NCI-H2107 treated with DMSO at 0.1 percent for 48 hours (cell line): ENCODE data around the gene ALDH1L2.
"Not testable (repeated sequence)": the region's sequence is repeated elsewhere in the genome, so short reads cannot be mapped to it uniquely, and the experiment has no call there.

ENCODE experiments used
- DNase-seq: peaks from one replicate; lab custom pipeline; 2025; ENCODE audit not compliant: unreplicated experiment; lab: John Stamatoyannopoulos, UW

Gene ALDH1L2

DNA sequence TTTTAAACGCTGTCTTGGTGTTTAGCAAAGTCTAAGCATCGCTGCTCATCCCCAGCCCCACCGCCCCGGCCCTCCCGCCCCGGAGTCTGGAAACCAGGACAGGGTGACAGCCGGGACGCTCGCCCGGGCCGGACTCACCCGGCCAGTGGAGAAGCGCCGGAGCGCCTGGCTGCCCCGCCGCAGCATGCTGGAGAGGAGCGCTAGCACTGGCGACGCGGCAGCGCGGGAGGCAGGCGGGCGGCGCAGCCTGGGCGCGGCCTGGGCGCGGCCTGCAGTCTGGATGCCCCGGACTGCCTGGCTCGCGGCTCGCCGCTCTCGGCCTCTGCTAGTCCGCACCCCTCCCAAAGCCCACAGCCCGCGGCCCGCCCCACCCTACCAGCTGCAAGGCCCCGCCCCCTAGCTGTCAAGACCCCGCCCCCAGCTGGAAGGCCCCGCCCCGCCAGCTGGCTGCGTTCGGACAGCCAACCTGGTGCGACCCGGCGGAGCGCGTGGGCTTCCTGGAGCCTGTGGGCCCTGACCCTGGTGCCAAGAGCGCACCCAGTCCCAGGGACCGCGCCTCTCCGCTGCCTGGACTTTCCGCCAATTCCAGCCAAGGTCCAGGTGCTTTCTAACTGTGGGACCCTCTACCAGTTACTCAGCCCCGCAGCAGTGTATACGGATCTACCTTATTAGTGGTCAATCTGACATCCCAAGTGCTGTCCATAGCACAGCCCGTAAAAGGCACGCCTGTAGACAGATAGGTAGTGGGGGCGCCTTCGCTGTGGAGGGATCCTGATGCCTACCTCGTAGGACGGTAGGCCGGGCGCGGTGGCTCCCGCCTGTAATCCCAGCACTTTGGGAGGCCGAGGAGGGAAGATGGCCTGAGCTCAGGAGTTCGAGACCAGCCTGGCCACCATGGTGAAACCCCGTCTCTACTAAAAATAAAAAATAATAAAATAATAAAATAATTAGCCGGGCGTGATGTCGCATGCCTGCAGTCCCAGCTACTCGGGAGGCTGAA, at the start of gene ALDH1L2:
ALDH1L2 (minus strand) TSS at position 208 of the 1,000 bp plus-strand sequence; CDS start at position 186, 22 bp downstream.
- DNase-seq, result no peak

DNA sequence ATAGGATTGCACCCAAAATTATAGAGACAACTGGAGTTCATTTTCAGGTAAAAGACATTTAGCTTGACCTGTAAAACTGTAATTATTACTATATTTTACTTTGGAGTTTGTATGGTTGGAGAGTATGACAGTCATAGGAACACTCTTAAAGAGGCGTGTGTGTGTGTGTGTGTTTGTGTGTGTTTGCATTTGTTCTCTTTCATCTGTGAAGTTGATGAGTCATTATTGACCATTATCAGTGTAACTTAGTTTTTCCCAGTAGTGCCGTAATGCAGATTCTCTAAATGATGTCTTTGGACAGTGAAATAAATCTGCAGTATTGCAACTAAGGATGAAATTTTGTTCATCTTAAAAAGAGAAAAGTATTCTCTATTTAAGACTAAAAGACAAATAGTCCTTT, 36.3 kb upstream of the ALDH1L2 start:
- DNase-seq, result no peak

DNA sequence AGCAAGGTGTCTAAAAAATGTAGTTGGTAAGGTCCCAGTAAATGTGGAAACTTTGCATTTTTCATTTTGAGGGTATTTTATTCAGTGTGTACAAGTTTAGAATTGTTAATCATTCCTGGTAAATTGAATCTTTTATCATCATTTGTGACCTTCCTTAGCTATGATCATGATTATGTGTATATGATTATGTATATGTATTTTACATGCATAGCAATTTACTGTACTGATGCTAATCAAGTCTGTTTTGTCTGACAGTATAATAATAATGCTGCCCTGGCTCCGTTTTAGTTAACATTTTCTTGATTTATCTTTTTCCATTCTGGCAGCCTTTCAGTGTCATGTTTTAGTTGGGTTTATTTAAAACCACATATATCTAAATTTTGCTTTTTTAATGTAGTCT, 32.7 kb upstream of the ALDH1L2 start:
- no peak for DNase-seq

DNA sequence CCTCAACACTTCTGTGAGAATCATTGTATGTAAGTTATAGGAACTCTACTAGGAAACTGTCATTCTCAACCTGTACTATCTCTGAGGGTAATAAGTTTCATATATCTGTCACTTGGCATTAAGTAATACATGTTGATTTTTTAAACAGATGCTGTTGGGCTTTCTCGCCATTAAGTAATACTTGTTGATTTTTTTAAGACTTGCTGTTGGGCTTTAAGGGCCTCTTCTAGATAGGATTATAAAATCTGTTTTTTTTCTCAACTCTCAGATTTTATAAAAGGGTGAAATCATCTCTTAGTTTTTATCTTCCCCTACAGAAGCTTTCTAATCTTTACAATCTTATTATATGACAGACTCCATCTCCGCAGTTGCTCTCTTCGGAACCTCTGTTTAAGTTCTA, 28.8 kb upstream of the ALDH1L2 start:
- no peak for DNase-seq

DNA sequence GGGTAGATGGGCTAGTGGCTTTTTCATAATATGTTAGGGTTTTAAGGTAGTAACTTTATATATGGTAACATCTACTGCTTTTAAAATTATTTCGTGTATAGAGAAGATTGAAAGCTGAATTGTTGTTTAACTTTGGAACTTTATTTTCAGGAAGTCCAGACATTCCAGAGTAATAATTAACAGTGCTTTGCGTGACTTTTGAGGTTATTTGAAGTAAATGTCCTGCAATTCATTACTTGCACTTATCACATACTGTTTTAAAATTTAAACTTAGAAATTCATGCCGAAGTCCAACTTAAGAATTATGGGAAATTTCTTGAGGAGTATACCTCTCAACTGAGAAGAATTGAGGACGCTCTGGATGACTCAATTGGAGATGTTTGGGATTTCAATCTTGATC, 26.6 kb upstream of the ALDH1L2 start:
- no peak for DNase-seq

DNA sequence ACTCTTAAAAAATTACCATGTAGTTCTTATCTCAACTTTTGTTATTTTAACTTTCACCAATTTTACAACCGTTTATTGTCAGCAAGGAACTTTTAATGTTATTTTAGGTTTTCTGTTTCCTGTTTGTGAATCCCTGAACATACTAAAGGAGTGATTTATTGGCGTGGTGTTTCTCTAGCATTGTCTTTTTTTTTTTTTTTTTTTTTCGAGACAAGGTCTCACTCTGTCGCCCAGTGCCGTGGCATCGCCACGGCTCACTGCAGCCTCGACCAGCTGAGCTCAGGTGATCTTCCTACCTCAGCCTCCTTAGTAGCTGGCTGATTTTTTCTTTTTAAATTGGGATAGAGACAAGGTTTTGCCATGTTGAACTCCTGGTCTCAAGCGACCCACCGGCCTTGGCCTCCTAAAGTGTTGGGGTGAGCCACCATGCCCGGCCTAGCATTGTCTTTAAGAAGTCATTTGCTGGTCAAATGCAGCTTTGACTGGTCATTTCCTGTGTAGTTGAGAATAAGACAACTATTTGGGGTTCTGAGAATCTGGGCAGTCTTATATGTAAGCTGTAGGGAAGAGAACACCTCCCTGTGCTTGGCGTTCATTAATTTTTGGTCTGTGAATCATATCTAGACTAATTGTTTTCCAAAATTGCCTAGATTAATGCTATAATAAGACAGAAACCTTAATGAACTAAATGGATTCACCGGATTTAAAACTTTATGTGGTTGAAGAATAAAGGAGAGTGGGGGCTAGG, 25.4 kb upstream of the ALDH1L2 start:
- no peak for DNase-seq

DNA sequence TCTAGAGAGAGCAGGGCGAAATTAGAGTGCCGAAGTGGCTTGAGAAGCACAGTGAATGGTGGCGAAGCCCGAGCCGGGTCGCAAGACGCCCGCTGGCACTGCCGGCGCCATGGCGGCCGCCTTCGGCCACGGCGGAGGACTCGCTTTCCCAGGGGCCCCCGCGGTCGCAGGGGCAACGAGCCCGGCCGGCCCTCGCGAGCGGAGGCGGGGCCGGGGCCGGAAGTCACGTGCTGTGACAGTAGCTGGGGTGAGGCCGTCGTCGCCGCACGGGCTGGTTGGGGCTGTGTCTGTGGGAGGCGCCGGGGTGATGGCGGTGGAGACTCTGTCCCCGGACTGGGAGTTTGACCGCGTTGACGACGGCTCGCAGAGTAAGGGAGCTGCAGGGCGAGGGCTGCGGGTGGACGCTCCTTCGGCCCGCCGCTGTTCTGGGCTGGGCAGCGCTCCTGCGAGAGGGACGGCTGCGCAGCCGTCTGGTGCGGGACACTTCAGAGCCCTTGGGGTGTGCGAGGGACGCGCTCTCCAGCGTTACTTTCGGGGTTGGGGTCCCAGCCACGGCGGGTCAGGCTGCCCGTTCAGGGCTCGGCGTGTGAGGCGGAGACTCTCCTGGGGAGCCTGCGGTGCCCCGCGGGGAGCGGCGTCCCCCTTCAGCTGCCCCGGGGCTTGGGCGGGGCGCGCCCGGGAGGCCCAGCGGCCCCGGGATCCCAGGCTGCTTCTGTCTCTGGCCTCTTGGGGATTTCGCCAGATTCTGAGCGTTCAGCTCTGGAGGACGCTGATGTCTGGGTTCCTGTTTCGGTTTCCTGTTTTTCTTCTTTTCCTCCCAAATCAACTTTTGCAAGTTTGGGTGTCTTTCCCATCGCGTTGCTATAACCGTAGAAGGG, 23.5 kb upstream of the ALDH1L2 start, which contains the start of gene WASHC4:
WASHC4 (plus strand) TSS at position 238 of the 878 bp plus-strand sequence; CDS start at position 308, 70 bp downstream.
- peak; percentile 83 for DNase-seq

DNA sequence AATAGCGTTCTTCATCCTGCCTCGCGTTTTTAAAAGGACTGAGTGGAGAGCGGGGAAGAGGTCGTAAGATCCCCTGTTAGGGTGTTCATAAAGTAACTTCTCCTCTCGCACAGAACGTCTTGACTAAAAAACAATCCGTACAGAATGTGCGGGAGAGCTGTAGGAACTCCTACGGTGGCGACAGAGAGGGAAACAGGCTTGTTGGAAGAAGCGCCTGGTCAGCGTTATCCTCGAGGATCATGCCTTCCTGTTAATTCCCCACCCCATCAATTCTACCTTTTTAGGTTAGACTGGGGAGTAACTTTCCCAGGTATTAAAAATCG, 22.9 kb upstream of the ALDH1L2 start:
- peak; percentile 73 for DNase-seq

DNA sequence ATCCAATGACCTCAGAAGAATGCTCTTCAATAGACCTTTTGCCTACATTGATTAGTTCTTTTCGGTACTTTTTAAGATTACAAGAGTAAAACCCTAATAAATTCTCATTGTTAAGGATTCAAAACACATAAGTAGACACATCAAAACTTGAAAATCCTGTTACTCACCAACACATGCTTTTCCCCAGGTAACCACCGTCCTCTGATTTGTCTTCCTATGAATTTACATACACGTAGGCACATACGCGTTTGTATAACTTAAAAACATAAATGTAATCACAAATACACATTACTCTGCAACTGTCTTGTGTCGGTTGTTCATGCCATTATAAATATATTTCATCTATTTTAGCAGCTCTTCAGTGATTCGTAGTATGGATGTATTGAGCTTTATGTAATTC, 22.4 kb upstream of the ALDH1L2 start:
- no peak for DNase-seq

DNA sequence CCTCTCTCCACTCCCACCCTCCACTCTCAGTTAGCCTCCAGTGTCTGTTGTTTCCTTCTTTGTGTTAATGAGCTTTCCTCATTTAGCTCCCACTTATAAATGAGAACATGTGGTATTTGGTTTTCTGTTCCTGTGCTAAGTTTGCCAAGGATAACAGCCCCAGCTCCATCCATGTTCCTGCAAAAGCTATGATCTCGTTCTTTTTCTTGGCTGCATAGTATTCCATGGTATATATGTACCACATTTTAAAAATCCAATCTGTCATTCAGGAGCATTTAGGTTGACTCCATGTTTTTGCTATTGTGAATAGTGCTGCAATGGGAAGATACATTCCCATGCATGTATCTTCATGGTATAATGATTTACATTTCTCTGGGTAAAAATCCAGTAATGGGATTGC, 20.5 kb upstream of the ALDH1L2 start:
- no peak for DNase-seq

DNA sequence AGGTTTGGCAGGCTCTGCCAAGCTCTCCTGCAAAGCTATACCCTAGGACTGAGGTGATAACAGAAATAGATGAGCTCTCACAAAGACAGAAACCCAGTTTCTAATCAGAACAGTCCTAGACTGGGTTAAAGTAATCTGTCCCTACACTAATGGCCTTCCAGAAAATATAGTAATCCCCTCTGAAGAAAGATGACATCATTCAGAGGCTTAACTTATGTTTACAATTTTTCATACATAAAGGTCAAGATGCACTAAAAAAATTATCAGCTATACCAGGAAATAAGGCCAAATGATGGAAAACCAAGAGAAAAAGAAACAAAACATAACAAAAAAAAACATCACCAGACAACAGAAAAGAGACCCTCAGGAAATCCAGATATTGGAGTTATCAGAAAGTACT, 18.4 kb upstream of the ALDH1L2 start:
- no peak for DNase-seq

DNA sequence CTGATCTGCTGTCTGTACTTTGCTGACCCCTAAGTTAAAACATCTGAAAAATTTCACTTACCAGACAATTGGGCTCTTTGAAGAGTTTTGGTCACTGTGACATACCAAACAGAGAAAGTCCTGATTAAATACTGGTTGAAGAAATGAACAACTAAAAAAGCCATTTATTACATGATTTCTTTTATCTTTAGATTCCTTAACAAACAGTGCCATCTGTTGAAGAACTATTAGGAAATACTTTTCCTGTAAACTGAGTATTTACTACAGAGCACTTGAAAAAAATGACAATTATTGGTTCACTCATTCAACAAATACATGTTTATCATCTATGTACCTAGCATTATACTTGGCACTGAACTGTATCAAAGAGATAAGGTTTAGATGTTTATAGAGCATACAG, 16.7 kb upstream of the ALDH1L2 start:
- no peak for DNase-seq

DNA sequence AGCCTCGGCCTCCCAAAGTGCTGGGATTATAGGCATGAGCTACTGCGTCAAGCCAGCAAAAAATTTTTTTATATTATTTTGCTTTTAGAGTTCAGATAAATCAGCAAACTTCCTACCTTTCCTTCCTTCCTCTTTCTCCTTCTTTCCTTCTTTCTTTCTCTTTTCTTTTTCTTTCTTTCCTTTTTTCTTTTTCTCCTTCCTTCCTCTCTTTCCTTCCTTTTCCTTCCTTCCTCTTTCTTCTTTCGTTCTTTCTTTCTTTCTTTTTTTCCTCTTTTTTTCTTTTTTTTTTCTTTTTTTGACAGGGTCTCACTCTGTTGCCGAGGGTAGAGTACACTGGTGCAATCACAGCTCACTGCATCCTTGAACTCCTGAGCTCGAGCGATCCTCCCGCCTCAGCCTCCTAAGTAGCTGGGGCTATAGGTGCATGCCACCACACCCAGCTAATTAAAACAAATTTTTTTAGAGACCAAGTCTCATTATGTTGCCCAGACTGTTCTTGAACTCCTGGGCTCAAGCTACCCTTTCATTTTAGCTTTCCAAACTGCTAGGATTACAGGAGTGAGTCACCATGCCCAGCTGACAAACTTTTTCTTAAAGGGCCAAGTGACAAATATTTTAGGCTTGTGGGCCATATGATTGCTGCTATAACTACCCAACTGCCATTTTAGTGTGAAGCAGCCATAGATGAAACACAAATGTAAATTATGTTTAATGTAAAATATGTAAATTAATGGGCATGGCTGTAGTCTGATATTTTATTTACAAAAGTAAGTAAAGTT, 16.1 kb upstream of the ALDH1L2 start:
- DNase-seq, result no peak

DNA sequence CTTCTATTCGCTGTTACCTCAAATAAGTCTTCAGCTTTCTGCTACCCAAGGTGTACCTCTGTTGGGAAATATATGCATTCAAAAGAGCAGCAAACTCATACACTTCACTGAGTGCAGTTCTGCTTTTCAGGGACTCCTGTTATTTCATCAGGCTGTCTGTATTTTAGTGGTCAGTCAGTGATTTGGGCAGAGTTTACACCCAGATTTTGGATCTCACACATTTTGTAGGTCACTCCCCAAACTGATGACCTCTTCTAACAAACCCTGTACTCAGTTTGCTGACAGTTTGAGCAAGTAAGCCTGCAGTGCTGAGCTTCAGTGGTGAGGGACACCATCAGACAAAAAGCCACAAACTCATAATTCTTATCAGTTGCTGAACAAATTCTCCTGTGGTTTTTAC, 15.1 kb upstream of the ALDH1L2 start:
- no peak for DNase-seq

DNA sequence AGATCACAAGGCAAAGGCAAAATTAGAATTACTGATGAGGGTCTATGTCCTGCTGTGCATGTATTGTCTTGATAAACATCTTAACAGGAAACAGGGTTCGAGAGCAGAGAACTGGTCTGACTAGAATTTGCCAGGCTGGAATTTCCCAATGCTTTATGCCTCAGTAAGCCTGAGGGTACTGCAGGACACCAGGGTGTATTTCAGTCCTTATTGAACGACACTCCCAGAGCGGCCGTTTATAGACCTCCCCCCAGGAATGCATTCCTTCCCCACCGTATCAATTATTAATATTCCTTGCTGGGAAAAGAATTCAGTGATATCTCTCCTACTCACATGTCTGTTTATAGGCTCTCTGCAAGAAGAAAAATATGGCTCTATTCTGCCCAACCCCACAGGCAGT, 11.1 kb upstream of the ALDH1L2 start:
- not testable (repeated sequence) for DNase-seq

DNA sequence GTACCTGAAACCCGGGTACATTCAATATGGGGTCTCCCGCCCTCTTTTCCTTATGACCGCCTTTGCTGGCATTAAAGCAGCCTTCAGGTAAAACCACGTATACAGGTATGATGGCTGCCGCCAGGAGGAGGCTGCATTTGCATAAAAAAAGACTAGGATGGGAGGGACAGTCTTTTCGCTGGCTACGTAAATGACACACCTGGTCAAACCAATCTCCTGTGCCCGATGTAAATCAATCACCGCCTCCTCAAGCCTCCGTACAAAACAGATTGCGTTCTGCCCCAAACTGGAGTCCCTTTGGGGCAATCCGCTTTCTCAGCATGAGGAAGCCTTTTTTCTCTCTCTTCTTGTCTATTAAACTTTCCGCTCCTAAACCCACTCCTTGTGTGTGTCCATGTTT, 8.1 kb upstream of the ALDH1L2 start:
- DNase-seq, result no peak

DNA sequence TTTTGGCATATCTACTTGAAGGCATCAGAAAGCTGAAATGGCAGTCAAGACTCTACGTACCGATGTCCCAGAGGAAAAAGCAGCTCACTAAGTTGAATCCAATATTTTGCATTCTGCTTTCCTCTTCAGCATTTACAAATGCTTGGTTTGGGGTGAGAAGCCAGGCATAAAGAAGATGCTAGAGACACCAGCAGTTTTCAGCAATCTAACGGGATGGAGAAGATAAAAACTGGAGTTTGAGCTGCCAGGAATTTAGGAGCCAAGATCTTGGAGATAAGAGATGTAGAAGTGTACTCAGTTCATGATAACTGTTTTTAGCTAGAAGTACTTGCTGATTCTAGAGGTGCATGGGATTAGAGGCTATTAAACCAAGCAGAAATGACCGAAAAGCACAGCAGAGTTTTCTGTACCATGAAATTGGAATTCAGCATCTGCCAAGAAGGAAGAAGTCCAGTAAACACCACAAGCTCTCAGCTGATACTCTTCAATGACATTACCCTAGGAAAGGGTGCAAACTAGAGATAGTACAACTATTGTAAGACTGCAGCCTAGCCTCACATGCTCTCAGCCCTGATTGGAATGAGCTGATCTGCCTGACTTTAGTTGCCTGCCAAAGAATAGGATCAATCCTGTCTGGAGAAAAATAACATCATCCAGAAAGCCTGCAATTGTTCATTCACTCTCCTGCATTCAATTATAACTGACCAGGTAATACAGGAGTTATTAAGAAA, 7.4 kb upstream of the ALDH1L2 start:
- no peak for DNase-seq

DNA sequence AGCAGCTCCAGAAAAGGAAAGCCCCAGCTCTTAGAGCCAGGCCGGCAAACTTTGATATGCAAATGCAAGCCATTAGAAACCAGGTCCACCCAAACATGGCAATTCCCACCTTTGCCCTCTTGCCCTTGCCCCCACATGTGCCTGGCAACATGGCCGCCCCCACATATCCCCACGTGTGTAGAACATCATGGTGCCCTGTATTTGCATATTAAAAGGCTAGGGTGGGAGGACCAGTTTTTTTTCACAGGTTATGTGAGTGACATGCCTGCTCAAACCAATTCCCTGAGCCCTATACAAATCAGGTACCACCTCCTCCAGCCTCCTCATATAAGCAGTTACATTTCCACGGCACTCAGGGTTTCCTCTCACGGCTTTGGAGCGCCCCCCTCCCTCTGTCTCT, 6.1 kb upstream of the ALDH1L2 start:
- DNase-seq, result no peak

DNA sequence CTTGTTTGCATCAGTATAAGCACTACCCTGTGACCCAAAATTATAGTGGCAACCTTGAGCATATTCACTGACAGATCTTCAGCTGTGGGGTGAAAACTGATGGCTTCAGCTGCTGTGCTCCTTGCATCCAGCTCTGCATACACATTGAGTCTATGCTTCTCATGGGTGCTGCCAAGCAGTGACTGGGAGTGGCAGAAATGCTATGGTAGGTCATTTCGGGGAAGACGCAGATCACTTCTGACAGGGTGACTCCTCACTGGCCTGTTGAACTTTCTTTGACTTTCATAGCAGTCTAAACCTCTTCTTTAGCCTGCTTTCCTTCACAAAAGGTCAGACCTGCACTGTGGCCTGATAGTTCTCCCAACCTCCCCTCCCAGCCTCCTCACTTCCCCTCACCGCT, 5.6 kb upstream of the ALDH1L2 start:
- no peak for DNase-seq

DNA sequence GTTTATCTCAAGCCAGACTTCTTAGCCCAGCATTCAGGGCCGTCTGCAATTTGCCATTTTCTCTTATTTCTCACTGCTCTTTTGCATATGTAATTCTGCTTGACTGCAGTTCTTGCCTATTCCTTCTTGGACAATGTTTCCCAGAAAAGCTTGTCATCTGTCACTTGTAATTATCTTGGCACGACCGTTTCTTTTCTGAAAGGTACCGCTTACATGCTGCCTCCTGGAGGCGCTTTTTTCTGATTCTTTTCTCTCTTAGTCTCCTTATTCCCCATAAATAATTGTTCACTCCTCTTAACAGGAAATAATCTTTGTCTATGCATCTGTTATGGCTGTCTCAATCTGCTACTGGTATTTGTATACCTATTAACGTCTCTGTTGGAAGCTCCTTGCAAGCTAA, 1.2 kb upstream of the ALDH1L2 start:
- no peak for DNase-seq
